Hematopoietic multipotent progenitor cell treated with erythropoietin and hydrocortisone succinate and interleukin-3 and kit ligand, for 15 days (in vitro differentiated cells): ENCODE measurements around the gene ARL5A.
"Not testable (repeated sequence)": the region's sequence is repeated elsewhere in the genome, so short reads cannot be mapped to it uniquely, and the experiment has no call there.

Experiments used
- DNase-seq: peaks from one replicate; pipeline ENCODE4 v3.0.0-alpha.2; 2015; ENCODE audit warnings: low spot score

ARL5A gene

GRCh38 chr2:151795646-151796240 is 32.5 kb downstream of the ARL5A start:
- no peak for DNase-seq

GRCh38 chr2:151794422-151794821 is 33.8 kb downstream of the ARL5A start:
- DNase-seq, result not testable (repeated sequence)

DNA sequence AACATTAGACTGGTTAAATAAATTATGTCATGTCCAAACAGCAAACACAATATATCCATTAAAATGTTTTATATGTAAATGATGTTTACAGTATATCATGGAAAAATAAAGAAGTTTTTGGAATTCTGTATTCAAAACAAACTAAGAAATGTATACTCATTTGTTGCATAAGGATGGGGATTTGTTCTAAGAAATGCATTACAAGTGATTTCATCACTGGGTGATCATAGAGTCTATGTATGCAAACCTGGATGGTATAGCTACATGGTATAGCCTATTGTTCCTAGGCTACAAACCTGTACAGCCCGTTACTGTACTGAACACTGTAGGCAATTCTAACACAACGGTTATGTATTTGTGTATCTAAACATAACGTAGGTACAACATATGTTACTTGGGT is 35.1 kb downstream of the ARL5A start:
- no peak for DNase-seq

- DNase-seq, result no peak
Observed at GRCh38 chr2:151792589-151792988, 35.6 kb downstream of the ARL5A start.

DNA sequence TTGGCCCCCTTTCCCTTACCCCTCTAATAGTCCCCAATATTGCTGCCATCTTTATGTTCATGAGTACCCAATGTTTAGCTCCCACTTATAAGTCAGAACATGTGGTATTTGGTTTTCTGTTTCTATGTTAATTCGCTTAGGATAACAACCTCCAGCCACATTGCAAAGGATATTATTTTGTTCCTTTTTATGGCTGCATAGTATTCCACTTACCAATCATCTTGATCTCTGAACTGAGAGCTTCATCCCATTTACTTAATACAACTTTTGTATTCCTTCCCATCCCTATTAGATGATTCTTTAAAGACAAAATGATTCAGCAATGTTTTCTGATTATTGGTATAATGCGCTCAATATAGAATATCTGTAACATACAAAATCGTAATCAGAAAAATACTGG is 36.7 kb downstream of the ARL5A start:
- no peak for DNase-seq

- DNase-seq, result no peak
Observed at GRCh38 chr2:151790689-151791088, 37.5 kb downstream of the ARL5A start.

DNA sequence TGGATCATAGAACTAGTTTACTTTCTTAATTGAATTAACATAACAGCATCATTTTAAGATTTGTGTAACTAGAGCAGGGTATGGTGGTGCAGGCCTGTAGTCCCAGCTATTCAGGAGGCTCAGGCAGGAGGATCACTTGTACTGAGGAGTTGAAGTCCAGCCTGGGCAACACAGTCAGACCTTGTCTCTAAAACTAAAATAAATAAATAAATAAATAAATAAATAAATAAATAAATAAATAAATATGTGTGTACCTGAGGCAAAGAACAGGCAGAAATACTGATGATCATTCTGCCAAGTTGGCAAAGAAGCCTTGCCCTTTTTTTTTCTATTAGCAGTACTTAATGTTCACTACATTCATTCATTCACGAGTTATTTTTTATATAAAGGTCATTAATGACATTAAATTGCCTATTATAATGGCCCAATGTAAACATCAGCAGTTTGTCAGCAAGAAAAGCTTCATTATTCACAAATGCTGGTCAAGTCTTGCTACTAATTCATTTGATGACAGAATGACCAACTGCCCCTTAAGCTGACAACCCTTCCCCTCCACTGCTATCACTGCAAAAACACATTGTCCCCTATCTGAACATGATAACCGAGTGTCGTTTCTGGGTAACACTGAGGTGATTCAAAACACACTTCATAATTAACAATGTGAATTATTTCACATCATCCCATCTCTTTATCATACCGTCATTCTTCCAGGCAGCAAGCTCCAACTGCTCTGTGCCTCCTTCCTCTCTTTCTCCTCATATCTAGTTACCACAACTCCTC is 39.0 kb downstream of the ARL5A start:
- no peak for DNase-seq

DNA sequence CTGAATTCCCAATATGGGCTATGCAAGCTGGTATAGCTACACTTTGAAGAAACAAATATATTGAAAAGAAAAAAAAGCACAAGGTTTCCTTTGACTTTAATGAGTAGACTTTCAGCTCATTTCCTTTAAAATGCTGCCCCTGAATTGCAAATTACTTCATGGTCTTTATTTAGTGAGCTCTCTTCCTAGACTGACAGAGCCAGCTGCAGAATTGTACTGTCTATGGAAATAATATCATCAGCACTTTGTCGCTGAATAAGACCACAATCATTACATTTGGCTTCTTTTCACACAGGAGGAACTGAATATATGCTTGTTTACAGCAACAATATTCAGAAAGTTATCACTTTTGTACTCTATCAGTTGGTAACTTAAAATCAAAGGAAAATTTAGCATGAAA is 41.7 kb downstream of the ARL5A start:
- DNase-seq, result no peak

DNA sequence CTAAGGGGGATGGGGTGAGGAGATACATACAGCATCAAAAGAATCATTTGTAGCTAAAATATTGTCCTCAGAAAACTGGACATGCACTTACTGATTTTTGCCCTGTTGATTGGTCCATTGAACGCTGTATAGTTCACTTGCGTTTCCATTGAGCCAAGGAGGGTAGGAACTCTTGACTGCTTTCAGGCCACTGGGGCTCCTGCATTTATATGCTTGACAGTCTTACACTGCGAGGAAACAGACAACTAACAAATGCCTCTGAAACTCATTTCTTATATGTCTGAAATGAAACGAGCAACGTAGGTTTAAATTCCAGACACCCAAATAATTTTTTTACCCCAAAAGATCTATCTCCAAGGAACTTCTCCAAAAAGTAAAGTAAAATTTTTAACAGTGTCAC is 42.1 kb downstream of the ARL5A start:
- no peak for DNase-seq

DNA sequence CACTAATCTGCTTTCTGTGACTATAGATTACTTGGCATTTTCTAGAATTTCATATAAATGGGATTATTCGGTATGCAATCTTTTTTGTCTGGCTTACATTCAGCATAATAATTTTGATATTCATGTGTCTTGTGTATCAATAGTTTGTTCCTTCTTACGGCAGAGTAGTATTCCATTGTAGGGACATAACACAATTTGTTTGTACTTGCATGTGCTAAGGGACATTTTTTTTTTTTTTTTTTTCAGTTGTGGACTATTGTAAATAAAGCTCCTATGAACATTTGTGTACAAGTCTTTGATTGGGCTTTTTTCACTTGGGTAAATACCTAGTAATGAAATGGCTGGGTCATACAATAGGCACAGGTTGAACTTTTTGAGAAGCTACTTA is 45.1 kb downstream of the ARL5A start:
- DNase-seq, result no peak

DNA sequence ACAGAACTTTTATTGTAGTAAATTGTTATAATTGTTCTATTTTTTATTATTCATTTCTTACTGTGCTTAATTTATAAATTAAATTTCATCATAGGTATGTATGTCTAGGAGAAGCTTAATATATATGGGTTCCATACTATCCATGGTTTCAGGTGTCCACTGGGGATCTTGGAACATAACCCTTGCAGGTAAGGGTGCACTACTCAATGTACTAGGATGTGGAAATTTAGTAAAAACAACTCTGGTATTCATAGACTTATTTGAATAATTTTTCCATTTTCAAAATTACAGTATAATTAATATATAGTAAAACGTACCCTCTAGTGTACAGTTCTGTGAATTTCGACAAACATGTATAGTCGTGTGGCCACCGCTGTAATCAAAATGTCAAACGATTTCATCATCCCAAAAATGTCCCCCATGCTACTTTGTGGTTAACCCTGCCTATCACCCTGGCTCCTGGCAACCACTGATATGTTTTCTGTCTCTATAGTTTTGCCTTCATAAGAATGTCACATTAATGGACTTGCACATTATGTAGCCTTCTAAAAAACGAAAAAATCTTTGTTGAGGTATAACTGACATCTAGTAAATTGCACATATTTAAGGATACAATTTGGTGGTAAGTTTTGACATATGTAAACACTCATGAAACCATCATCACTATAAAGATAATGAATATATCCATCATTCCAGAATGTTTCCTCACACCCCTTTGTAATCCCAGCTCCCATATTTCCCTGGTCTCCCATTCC is 45.7 kb downstream of the ARL5A start:
- DNase-seq, result peak; percentile 63

- no peak for DNase-seq
Observed at GRCh38 chr2:151781642-151782041, 46.6 kb downstream of the ARL5A start.

- DNase-seq, result no peak
Observed at GRCh38 chr2:151780938-151781337, 47.3 kb downstream of the ARL5A start.

GRCh38 chr2:151777935-151778334 is 50.3 kb downstream of the ARL5A start:
- DNase-seq, result no peak

DNA sequence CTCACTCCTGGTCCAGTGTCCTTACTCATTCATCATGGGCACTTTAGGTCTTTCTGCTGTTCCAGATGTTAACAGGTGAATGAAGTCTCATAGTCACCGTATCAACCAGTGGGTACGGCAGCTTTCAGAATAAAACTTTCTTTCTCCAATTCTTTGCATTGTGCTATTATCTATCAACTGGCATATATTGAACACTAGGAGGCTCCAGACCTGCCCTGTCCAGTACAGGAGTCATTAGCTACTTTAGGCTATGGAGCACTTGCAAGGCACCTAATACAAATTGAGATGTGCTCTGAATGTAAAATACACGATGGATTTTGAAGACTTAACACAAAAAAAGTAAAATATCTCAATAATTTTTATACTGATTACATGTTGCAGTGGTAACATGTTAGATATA is 50.7 kb downstream of the ARL5A start:
- DNase-seq, result no peak

GRCh38 chr2:151776367-151776766 is 51.9 kb downstream of the ARL5A start:
- no peak for DNase-seq

DNA sequence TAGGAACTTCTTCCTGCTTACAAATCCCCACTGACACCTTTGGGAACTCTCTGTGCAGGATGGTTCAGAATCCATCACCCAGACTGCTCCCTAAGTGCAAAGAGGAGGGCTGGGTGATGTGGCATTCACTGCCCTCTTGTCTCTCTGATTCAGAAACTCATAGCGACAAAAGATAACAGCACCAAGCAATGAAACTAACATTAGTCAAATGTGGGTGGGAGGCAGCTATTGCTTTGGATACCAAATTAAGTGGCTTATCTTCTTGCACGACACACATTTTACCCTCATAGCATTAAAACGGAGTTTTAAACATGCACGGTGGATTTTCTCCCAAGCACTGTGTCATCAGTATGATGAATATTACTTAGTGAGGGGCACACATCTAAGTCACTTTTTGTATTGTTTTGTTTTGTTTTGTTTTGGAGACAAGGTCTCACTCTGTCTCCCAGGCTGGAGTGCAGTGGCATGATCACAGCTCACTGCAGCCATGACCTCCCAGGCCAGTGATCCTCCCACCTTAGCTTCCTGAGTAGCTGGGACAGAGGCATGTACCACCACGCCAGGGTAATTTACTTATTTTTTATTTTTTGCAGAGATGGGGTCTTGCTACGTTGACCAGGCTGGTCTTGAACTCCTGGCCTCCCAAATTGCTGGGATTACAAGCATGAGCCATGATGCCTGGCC is 53.0 kb downstream of the ARL5A start:
- peak; percentile 65 for DNase-seq

DNA sequence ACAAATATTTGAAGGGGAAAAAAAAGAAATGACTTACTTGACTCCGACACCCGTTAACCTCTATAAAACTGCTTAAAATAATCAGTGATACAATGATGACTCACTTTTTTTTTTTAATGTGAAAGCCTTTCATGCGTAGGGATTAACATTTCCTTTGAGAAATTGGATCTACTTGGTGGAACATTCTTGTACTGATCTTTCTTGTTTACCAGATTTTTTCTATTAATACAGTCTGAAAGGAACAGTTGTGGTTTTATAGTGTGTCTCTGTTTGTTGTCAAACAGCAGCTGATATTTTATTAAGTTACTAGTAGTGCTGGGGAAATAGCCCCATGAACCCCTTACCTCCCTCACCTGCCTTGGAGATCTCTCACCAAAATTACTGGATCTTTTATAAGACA is 53.7 kb downstream of the ARL5A start:
- DNase-seq, result peak; percentile 21

GRCh38 chr2:151771599-151772358 is 56.4 kb downstream of the ARL5A start:
- DNase-seq, result no peak

DNA sequence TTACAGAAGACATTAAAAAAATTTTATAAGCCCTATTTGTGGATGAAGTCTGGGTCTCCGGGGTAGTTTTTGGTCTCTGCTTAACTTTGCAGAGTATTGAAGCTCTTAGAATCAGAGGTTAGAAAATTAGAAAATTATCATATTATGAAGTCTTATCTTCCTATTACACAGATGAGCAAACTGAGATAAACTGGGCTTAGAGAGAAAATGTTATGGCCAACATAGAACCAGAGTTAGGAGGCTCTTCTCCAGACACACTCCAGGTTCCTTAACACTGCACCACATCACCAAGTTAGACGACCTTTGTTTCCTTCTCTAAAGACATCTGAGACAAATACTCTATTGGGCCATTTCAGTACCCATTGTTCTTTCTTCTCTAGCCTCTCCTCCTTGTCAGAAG is 57.2 kb downstream of the ARL5A start:
- no peak for DNase-seq

GRCh38 chr2:151769606-151770005 is 58.6 kb downstream of the ARL5A start:
- DNase-seq, result no peak

- DNase-seq, result no peak
Observed at GRCh38 chr2:151767536-151767935, 60.7 kb downstream of the ARL5A start.
